Cardiac muscle cell (in vitro differentiated cells and primary cell): ENCODE measurements around the gene NHERF2. TPM values are rescaled to one million over a fixed set of nuclear protein-coding genes. Genes with fewer than 3 reads are reported as not detected.

Experiments used
- DNase-seq, 2 donors: peaks; one replicate each; pipeline versions ENCODE4 v3.0.0 to v3.0.0-alpha.2; 2010 to 2017; ENCODE audit warnings: low read depth in 1 of 2, low spot score in 1 of 2
- H3K27ac ChIP-seq: fragments of 200-600 bp; sonication (generic); 2 replicates; pipeline ENCODE4 v1.5.1; 2016
- H3K27me3 ChIP-seq: fragments of 200-600 bp; sonication (generic); 2 replicates; pipeline ENCODE4 v1.6.0; 2016; ENCODE audit warnings: control low read depth
- H3K36me3 ChIP-seq: fragments of 200-600 bp; sonication (generic); 2 replicates; pipeline ENCODE4 v1.5.1; 2016; ENCODE audit warnings: control low read depth
- H3K4me1 ChIP-seq: fragments of 200-600 bp; sonication (generic); 2 replicates; pipeline ENCODE4 v1.8.1; 2017; ENCODE audit warnings: low read depth, mild to moderate bottlenecking, mixed run types
- H3K4me3 ChIP-seq: fragments of 200-600 bp; sonication (generic); 2 replicates; pipeline ENCODE4 v1.5.1; 2016; ENCODE audit warnings: mild to moderate bottlenecking
- H3K9me3 ChIP-seq: fragments of 200-600 bp; sonication (generic); 2 replicates; pipeline ENCODE4 v1.5.1; 2017; ENCODE audit warnings: low read depth, mild to moderate bottlenecking, control low read depth
- CTCF ChIP-seq: IDR thresholded peaks from 2 replicates; pipeline ENCODE4 v1.5.1; 2012; ENCODE audit warnings: low read depth, mild to moderate bottlenecking, low read length
- polyA plus RNA-seq: library from polyadenylated mRNA; unstranded; fragments of >200 nt; fragmentation: Nextera tagmentation; extraction: Ambion mirVana; gene quantifications from 2 replicates; pipeline ENCODE4 v1.2.1, GENCODE V29; 2016
- total RNA-seq: library from RNA; depleted of rRNA; stranded (reverse); fragments of >200 nt; gene quantifications from 2 replicates; pipeline ENCODE4 v1.2.3, GENCODE V29; 2016

The NHERF2 gene
- total and polyA plus RNA-seq, 2 experiments from 2014 or later = 34.7 to 37.4 TPM

DNA sequence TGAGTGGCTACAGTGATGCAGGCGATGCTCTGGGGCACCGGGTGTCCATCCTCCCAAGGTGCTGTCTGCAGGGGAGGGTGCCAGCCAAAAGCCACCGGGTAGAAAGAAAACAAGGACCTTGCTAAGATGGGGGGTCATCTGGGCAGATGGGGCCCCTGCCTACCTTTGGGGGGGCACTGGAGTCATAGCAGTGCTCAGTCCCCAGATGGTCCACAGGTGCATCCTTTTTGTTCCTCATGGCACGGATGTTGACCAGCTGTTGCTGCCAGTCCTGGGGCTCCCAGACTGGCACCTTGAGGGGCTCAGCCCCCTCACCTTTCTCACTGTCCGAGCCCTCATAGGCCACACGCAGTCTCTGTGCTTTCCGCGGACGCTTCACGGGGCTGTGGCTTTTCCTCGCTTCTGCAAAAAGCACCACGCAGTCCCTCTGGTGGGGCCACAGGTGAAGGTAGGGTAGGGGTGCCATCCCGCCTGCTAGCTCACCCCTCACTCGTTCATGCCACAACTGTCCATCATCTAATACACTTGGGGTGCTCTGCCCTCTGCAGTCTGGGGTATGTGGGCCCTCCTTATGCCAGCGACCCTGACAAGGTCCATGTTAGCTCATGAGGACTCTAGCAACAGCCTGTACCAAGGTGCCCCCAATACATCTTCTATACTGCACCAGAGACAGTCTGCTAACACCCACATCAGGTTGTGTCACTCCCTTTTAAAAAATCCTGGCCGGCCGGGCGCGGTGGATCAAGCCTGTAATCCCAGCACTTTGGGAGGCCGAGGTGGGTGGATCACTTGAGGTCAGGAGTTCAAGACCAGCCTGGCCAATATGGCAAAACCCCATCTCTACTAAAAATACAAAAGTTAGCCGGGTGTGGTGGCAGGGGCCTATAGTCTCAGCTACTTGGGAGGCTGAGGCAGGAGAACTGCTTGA is 19.5 kb downstream of the NHERF2 start:
- no peak overlapping the region for H3K4me3 ChIP-seq
- H3K4me1 ChIP-seq = peaks cover 23% of the 10 kb centered on the region
- TF ChIP-seq CTCF = no peak
- H3K27ac ChIP-seq = no peak overlapping the region
- no peak for DNase-seq
- H3K36me3 ChIP-seq = peaks cover under 1% of the 10 kb centered on the region
- no peaks in the 10 kb centered on the region for H3K9me3 ChIP-seq
- no peaks in the 10 kb centered on the region for H3K27me3 ChIP-seq

- Histone ChIP-seq H3K4me3 (peak overlapping the region; percentile 76), H3K27me3 (no peaks in the 10 kb centered on the region), H3K9me3 (no peaks in the 10 kb centered on the region), H3K4me1 (peaks cover 17% of the 10 kb centered on the region), H3K27ac (no peak overlapping the region), H3K36me3 (peaks cover 7% of the 10 kb centered on the region)
- no peak for TF ChIP-seq CTCF
- DNase-seq = no peak
Observed at GRCh38 chr16:2046893-2047329, 20.2 kb downstream of the NHERF2 start.

- H3K4me1 ChIP-seq = peaks cover 12% of the 10 kb centered on the region
- DNase-seq = peak; percentile 97
- no peak within 1 kb of the TSS for H3K27ac ChIP-seq
- peak; percentile 25 for TF ChIP-seq CTCF
- H3K27me3 ChIP-seq = no peaks in the 10 kb centered on the region
- H3K36me3 ChIP-seq = peaks cover 9% of the 10 kb centered on the region
- peak within 1 kb of the TSS; percentile 76 for H3K4me3 ChIP-seq
- no peaks in the 10 kb centered on the region for H3K9me3 ChIP-seq
Observed at GRCh38 chr16:2047330-2048115, 20.8 kb downstream of the NHERF2 start, which contains the start of the genes NTHL1 and TSC2. Gene NTHL1, minus strand, starts transcription at chr16:2047834. Its CDS starts 11 bp downstream, at chr16:2047823. Gene TSC2, plus strand, starts transcription at chr16:2047985. Its CDS starts 631 bp downstream, at chr16:2048616.

GRCh38 chr16:2048116-2048543 is 21.4 kb downstream of the NHERF2 start:
- H3K4me1 ChIP-seq = peaks cover 11% of the 10 kb centered on the region
- no peak for TF ChIP-seq CTCF
- H3K4me3 ChIP-seq = peak overlapping the region; percentile 76
- no peak overlapping the region for H3K27ac ChIP-seq
- no peaks in the 10 kb centered on the region for H3K9me3 ChIP-seq
- no peaks in the 10 kb centered on the region for H3K27me3 ChIP-seq
- no peak for DNase-seq
- peaks cover 14% of the 10 kb centered on the region for H3K36me3 ChIP-seq

GRCh38 chr16:2053211-2053610 is 26.5 kb downstream of the NHERF2 start:
- no peak for DNase-seq
- H3K27me3 ChIP-seq = no peaks in the 10 kb centered on the region
- H3K4me3 ChIP-seq = no peak overlapping the region
- no peak overlapping the region for H3K27ac ChIP-seq
- H3K36me3 ChIP-seq = peaks cover 14% of the 10 kb centered on the region
- no peak for TF ChIP-seq CTCF
- peaks cover 6% of the 10 kb centered on the region for H3K4me1 ChIP-seq
- H3K9me3 ChIP-seq = no peaks in the 10 kb centered on the region
